GM12801 (cell line): ENCODE data around the gene FES.

Source experiments
- CTCF ChIP-seq: IDR thresholded peaks from one replicate; pipeline ENCODE4 v1.5.1; 2011; ENCODE audit warnings: control low read depth; ENCODE audit not compliant: insufficient read length; ENCODE audit errors: extremely low read depth

The FES gene

GRCh38 chr15:90913398-90913944 is 29.2 kb downstream of the FES start:
- TF ChIP-seq CTCF: no peak

GRCh38 chr15:90914305-90915080 is 30.2 kb downstream of the FES start:
- TF ChIP-seq CTCF: no peak

- no peak for TF ChIP-seq CTCF
These were observed 31.0 kb downstream of the FES start for GRCh38 chr15:90915216-90915807.

GRCh38 chr15:90915808-90916440 is 31.6 kb downstream of the FES start:
- no peak for TF ChIP-seq CTCF

GRCh38 chr15:90916461-90916860 is 32.2 kb downstream of the FES start:
- no peak for TF ChIP-seq CTCF

- no peak for TF ChIP-seq CTCF
These were observed 33.3 kb downstream of the FES start for GRCh38 chr15:90917569-90917968.

- TF ChIP-seq CTCF: no peak
These were observed 33.9 kb downstream of the FES start for GRCh38 chr15:90918034-90918788.
